ENCODE data around the gene OXSR1. TPM values are rescaled to one million over a fixed set of nuclear protein-coding genes. Genes with fewer than 3 reads are reported as not detected.
"Not testable (repeated sequence)": the region's sequence is repeated elsewhere in the genome, so short reads cannot be mapped to it uniquely, and the experiment has no call there.

OXSR1 gene
- total RNA-seq, 1 donor from 2014 or later: 41.1 TPM

- DNase-seq: no peak
Measured at GRCh38 chr3:38274864-38275649, 109.7 kb downstream of the OXSR1 start.

GRCh38 chr3:38275658-38276057 lies 110.3 kb downstream of the OXSR1 start:
- no peak for DNase-seq

- DNase-seq: no peak
Measured at GRCh38 chr3:38276081-38276916, 111.0 kb downstream of the OXSR1 start.

DNA sequence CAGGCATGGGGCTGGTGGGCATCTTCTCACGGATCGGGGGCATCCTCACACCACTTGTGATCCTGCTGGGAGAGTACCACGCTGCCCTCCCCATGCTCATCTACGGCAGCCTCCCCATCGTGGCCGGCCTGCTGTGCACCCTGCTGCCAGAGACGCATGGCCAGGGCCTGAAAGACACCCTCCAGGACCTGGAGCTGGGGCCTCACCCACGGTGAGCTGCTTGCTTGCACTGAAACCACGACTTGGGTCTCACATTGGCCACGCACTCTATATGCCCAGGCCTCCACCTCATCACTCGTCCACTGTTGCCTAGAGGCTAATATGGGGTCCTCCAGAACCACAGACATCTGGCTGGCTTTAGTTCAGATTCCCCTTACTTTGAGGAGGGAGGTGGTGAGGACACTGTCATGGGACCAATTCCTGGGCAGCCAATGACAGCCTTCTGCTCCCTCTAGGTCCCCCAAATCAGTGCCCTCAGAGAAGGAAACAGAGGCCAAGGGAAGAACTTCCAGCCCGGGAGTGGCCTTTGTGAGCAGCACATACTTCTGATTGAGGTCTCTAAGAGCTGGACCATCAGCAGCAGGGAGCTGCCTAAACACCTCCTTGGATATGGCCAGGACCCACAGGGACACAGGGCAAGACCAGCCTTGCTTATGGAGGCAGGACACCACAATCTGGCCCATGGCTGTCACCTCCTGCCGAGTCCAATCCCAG lies 111.7 kb downstream of the OXSR1 start:
- DNase-seq: no peak

GRCh38 chr3:38278841-38279240 lies 113.5 kb downstream of the OXSR1 start:
- no peak for DNase-seq

DNA sequence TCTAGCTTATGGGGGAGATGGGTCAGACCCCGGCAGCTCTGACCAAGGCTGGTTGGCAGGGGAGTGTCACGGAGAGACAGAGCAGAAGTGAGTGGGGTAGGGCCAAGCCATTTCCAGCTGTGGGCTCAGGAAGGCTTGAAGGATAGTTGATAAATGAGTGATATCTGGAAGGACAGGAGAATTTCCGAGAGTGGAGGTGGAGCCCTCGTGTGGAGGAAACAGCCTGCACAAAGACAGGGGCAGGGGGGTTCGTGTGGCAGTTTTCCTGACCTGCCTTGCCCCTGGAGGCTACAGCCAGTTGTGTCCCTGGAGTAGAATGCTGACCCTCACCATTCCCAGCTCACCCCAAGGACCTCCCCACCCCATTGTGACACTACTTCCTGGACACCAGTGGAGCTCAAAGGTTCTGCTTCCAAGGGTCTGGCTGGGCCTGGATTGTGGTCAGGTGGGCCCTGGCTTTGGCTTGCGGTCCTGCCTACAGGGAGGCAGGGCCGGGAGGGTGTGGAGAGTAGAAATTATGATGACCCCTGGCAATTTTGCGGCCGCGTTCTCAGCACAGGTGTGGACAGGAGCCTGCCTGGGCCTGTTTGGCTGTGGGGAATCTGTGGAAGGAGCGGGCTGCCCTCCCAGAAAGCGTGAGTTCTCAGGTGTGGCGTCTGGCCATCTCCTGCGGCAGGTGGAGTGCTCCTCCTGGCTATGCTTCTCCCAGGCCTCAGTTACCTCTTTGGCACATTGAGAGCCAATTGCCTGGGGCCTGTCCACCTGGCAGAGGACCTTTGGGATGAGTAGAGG lies 116.8 kb downstream of the OXSR1 start, which contains the start of gene SLC22A14:
SLC22A14 (plus strand) TSS at position 400 of the 792 bp plus-strand sequence. CDS start 23,733 bp downstream, outside the sequence.
- no peak for DNase-seq

DNA sequence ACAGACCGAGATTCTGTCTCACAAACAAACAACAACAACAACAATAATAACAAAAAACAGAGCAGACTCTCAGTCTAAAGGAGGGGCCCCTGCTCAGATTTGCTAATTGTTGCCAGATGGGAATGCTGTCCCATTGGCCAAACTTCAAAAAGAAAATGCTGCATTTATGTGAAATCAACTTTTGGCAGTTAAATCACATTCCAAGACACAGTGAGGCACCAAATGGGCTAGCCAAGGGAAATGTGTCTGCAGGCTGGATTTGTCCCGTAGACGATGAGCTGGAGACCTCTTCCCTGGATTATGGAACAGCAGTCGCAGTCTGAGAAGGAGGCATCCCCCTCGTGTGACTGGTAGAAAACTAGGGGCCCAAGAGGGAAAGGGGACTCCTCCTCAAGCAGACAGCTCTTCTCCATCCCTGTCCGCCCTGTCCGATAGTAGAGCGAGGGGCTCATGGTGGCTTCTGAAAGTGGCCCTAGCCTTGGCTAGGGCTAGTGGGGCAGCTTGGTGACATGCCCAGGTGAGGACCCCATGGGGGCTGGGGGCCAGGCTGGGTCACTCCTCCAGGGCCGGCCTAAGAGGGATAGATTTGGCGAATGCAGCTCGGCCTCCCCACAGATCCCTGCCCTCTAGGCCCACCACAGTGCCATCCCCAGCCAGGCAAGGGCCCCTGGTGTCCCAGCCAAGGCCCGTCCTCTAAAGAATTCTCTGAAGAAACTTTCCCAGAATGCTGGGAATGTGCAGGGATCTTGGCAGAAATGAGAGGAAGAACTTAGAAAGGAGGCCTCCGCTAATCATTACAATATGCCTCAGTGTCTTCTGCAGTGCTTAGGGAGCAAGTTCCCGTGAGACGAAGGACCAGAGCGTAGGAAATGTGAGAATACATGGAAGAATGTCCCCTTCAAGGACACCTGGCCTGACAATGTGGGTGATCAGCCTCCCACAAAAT lies 118.7 kb downstream of the OXSR1 start:
- peak; percentile 92 for DNase-seq

DNA sequence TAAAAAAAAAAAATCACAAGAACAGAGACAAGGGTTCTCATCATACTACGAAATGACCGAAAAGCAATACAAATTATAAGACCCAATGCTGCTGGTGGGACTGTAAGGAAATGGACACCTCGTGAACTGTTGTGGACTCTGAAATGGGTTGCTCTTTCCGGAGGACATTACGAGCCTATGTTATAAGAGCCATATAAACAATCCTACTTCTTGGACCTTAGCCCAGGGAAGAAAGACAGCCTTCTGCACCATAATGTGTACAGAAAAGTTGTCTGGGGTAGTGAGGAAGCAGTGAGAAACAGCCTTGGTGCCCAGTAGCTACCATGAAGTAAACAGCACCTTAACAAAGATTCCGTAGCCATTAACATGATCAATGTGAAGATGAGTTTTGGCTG lies 119.4 kb downstream of the OXSR1 start:
- no peak for DNase-seq

DNA sequence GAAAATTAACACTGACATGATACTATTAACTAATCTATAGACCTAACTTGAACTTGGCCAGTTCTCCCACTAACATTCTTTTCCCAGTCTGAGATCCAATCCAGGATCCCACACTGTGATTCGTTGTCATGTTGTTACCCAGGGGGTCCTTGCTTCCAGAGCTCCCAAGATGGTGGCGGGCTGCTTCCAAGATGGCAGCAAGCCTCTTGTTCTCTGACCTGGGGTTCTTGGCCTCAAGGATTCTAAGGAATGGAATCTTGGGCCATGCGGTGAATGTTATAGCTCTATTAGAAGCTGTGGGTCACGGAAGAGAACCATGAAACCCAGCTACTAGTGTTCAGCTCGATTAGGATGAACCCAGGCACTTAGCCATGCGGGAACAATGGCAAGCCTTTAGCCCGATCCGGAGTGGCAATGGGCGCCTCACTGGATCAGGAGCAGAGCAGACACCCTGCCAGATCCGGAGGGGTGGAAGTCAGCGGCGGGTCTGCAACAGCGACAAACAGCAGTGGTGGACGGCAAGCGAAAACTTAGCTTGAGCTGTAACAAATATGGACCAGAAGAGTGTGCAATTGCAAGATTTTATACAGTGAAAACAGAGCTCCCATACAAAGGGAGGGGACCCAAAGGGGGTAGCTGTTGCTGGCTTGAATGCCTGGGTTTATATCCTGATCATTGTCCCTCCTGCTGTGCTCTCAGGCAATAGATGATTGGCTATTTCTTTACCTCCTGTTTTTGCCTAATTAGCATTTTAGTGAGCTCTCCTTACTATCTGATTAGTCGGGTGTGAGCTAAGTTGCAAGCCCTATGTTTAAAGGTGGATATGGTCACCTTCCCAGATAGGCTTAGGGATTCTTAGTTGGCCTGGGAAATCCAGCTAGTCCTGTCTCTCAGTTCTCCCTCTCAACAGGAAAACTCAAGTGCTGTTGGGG lies 124.2 kb downstream of the OXSR1 start:
- not testable (repeated sequence) for DNase-seq

DNA sequence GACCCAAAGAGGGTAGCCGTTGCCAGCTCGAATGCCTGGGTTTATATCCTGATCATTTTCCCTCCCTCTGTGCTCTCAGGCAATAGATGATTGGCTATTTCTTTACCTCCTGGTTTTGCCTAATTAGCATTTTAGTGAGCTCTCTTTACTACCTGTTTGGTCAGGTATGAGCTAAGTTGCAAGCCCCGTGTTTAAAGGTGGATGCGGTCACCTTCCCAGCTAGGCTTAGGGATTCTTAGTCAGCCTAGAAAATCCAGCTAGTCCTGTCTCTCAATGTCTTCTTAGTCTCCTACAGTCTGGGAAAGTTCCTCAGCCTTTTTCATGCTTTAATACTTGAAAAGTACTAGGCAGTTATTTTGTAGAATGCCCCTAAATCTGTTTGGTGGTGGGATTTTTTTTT lies 131.7 kb downstream of the OXSR1 start:
- DNase-seq: not testable (repeated sequence)

DNA sequence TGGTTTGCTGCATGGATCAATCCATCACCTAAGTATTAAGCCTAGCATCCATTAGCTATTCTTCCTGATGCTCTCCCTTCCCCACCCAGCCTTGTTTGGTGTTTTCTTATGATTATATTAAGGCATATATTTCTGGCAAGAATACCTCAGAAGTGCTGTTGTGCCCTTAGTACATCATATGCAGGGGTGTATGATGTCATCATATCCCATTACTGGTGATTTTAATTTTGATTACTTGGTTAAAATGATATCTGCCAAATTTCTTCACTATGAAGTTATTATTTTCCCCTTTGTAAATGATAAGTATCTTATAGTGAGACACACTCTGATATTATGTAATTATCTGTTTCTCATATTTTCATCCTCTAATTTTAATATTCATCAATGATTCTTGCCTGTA lies 132.2 kb downstream of the OXSR1 start:
- DNase-seq: no peak

- DNase-seq: no peak
Measured at GRCh38 chr3:38297947-38298711, 132.8 kb downstream of the OXSR1 start.

Small RNA genes within 50 kb of the gene (small RNA-seq; reads per million reads assigned to genes)
- not detected for gene RF00019 (ENCODE audit: low replicate concordance)
- not detected for gene RNU6-235P (ENCODE audit: low replicate concordance)

Other genes starting within 250 kb of the OXSR1 start
- 15.4 TPM for gene VILL, start 174.8 kb upstream of the OXSR1 start, total RNA-seq
- gene PLCD1, start 135.9 kb upstream of the OXSR1 start, total RNA-seq: 26.2 TPM
- gene DLEC1, start 126.3 kb upstream of the OXSR1 start, total RNA-seq: 0.49 TPM
- gene ACAA1, start 28.4 kb upstream of the OXSR1 start, total RNA-seq: 47.8 TPM
- gene MYD88, start 26.9 kb upstream of the OXSR1 start, total RNA-seq: 10.5 TPM
- 0.30 TPM for gene SLC22A13, start 100.3 kb downstream of the OXSR1 start, total RNA-seq
- gene SLC22A14, start 116.8 kb downstream of the OXSR1 start, total RNA-seq: 0.30 TPM
- gene XYLB, start 181.2 kb downstream of the OXSR1 start, total RNA-seq: 5.6 TPM

Measured in skin of body (tissue), 3 donors.